Endothelial cell (in vitro differentiated cells): Measurements from ENCODE around the gene TAF13. TPM values are rescaled to one million over a fixed set of nuclear protein-coding genes. Genes with fewer than 3 reads are reported as not detected.

Experiments
- DNase-seq: peaks from one replicate; pipeline ENCODE4 v3.0.0; 2021; ENCODE audit warnings: low spot score
- H3K27ac Mint-ChIP-seq: one replicate; pipeline ENCODE4 v1.8.0; 2021; ENCODE audit warnings: mixed read lengths, inconsistent platforms; ENCODE audit not compliant: unreplicated experiment
- H3K27me3 Mint-ChIP-seq: one replicate; pipeline ENCODE4 v1.8.0; 2021; ENCODE audit warnings: mild to moderate bottlenecking, moderate library complexity, mixed read lengths, inconsistent platforms; ENCODE audit not compliant: unreplicated experiment
- H3K36me3 Mint-ChIP-seq: one replicate; pipeline ENCODE4 v1.8.0; 2021; ENCODE audit warnings: mild to moderate bottlenecking, low read depth, mixed read lengths, inconsistent platforms; ENCODE audit not compliant: unreplicated experiment
- H3K4me1 Mint-ChIP-seq: one replicate; pipeline ENCODE4 v1.8.0; 2021; ENCODE audit warnings: mild to moderate bottlenecking, mixed read lengths, inconsistent platforms; ENCODE audit not compliant: unreplicated experiment
- H3K4me3 Mint-ChIP-seq: one replicate; pipeline ENCODE4 v1.8.0; 2021; ENCODE audit warnings: mild to moderate bottlenecking, mixed read lengths, inconsistent platforms; ENCODE audit not compliant: unreplicated experiment
- H3K9me3 Mint-ChIP-seq: one replicate; pipeline ENCODE4 v1.8.0; 2021; ENCODE audit warnings: mixed read lengths, inconsistent platforms; ENCODE audit not compliant: unreplicated experiment
- CTCF ChIP-seq: fragments of 200-600 bp; sonication (generic); IDR thresholded peaks from one replicate; pipeline ENCODE4 v1.5.0; 2021; ENCODE audit warnings: antibody characterized with exemption; ENCODE audit not compliant: unreplicated experiment
- total RNA-seq: library from RNA; stranded (reverse); fragmentation: NEBNext Ultra II Directional; extraction: Animal tissue kit (Norgen Biotek cat#: 25700); gene quantifications from one replicate; pipeline ENCODE4 v1.2.1, GENCODE V29; 2021; ENCODE audit not compliant: unreplicated experiment

TAF13 gene
- total RNA-seq, 1 donor from 2014 or later, result 33.7 TPM

- Mint-ChIP-seq H3K9me3 (no peaks in the 10 kb centered on the region), H3K4me3 (peak overlapping the region; percentile 99), H3K36me3 (peaks cover 16% of the 10 kb centered on the region), H3K27ac (peak overlapping the region; percentile 88), H3K27me3 (peaks cover 4% of the 10 kb centered on the region), H3K4me1 (peaks cover 37% of the 10 kb centered on the region)
- peak; percentile 72 for DNase-seq
- peak; percentile 57 for TF ChIP-seq CTCF
These were observed 13.6 kb upstream of the TAF13 start for GRCh38 chr1:109089242-109090015.

- Mint-ChIP-seq H3K4me3 (no peak overlapping the region), H3K4me1 (peaks cover 17% of the 10 kb centered on the region), H3K27ac (no peak overlapping the region), H3K36me3 (peaks cover 8% of the 10 kb centered on the region), H3K9me3 (no peaks in the 10 kb centered on the region), H3K27me3 (peaks cover 5% of the 10 kb centered on the region)
- no peak for DNase-seq
- no peak for TF ChIP-seq CTCF
These were observed 9.0 kb upstream of the TAF13 start for GRCh38 chr1:109084563-109085517.

- H3K9me3 Mint-ChIP-seq, result no peaks in the 10 kb centered on the region
- no peak for TF ChIP-seq CTCF
- H3K27ac Mint-ChIP-seq, result no peak overlapping the region
- peaks cover 1% of the 10 kb centered on the region for H3K27me3 Mint-ChIP-seq
- peaks cover 9% of the 10 kb centered on the region for H3K4me1 Mint-ChIP-seq
- peaks cover under 1% of the 10 kb centered on the region for H3K36me3 Mint-ChIP-seq
- no peak for DNase-seq
- H3K4me3 Mint-ChIP-seq, result no peak overlapping the region
These were observed 8.1 kb upstream of the TAF13 start for GRCh38 chr1:109083923-109084322.

- no peak for DNase-seq
- Mint-ChIP-seq H3K27ac (no peak overlapping the region), H3K4me3 (no peak overlapping the region), H3K36me3 (no peaks in the 10 kb centered on the region), H3K27me3 (peaks cover 1% of the 10 kb centered on the region), H3K9me3 (no peaks in the 10 kb centered on the region), H3K4me1 (peaks cover 8% of the 10 kb centered on the region)
- TF ChIP-seq CTCF, result no peak
These were observed 7.7 kb upstream of the TAF13 start for GRCh38 chr1:109083501-109083900.
